GM12878 (cell line): Measurements from ENCODE around the gene FOSL1. TPM values are rescaled to one million over a fixed set of nuclear protein-coding genes. Genes with fewer than 3 reads are reported as not detected.

ENCODE experiments used
- ATAC-seq: fragments of 200-7000 bp; cut with Tn5 transposase; 3 replicates; pipeline ENCODE4 v1.9.1; 2020; ENCODE audit warnings: mild to moderate bottlenecking, moderate library complexity
- BruUV-seq: library from RNA; stranded (reverse); fragments of 400-500 nt; replicated peaks from 2 replicates; lab custom pipeline; 2021; lab: Mats Ljungman, UMichigan
- CTCF ChIA-PET: fragments of 300-600 bp; sonication (Branson Sonifier 250); formaldehyde crosslinking; extraction: SDS; loops from one replicate; lab custom pipeline; 2021; ENCODE audit warnings: inconsistent platforms; lab: Yijun Ruan, JAX
- POLR2A ChIA-PET: fragments of 350-600 bp; formaldehyde crosslinking; extraction: SDS; loops from one replicate; lab custom pipeline; 2021; ENCODE audit warnings: inconsistent platforms; lab: Charles Lee
- RAD21 ChIA-PET: fragments of 300-600 bp; sonication (Branson Sonifier 250); formaldehyde crosslinking; loops from one replicate; lab custom pipeline; 2023; ENCODE audit warnings: antibody characterized with exemption; ENCODE audit not compliant: unreplicated experiment; lab: Charles Lee
- SMC1A ChIA-PET: fragments of 300-600 bp; sonication (Branson Sonifier 250); formaldehyde crosslinking; loops from one replicate; lab custom pipeline; 2023; ENCODE audit not compliant: unreplicated experiment, uncharacterized antibody; lab: Charles Lee
- DNase-seq: peaks from one replicate; pipeline ENCODE4 v3.0.0-alpha.2; 2011; ENCODE audit warnings: low read depth, low spot score
- FAIRE-seq: peaks from 3 replicates; lab custom pipeline; 2011; peaks lifted over from hg19 to GRCh38; lab: Jason Lieb, UNC
- H2AFZ ChIP-seq: 2 replicates; pipeline ENCODE4 v1.6.0; 2011; ENCODE audit warnings: low read depth, low read length, control low read depth; ENCODE audit not compliant: control insufficient read depth
- H3K27ac ChIP-seq: 2 replicates; pipeline ENCODE4 v1.5.1; 2011; ENCODE audit warnings: control low read depth; ENCODE audit not compliant: control insufficient read depth, insufficient read depth
- H3K27me3 ChIP-seq, 2 experiments: replicated peaks in 1 of 2; 2 replicates each; pipeline versions ENCODE4 v1.6.0 to v1.6.1; 2011; ENCODE audit warnings: low read length in 1 of 2; ENCODE audit not compliant: control insufficient read depth in 2 of 2, insufficient read depth in 2 of 2
- H3K36me3 ChIP-seq, 2 experiments: 2 replicates each; pipeline ENCODE4 v1.5.1; 2011; ENCODE audit warnings: low read length in 1 of 2; ENCODE audit not compliant: control insufficient read depth in 2 of 2, insufficient read depth in 2 of 2
- H3K4me1 ChIP-seq: 2 replicates; pipeline ENCODE4 v1.6.1; 2011; ENCODE audit warnings: mild to moderate bottlenecking, low read length, moderate library complexity, mixed read lengths; ENCODE audit not compliant: control insufficient read depth, insufficient read depth
- H3K4me2 ChIP-seq: 2 replicates; pipeline ENCODE4 v1.6.0; 2011; ENCODE audit warnings: control low read depth; ENCODE audit not compliant: control insufficient read depth, insufficient read depth
- H3K4me3 ChIP-seq: fragments of 200-600 bp; sonication (generic); 2 replicates; pipeline ENCODE4 v1.5.1; 2016
- H3K79me2 ChIP-seq: 2 replicates; pipeline ENCODE4 v1.6.0; 2011; ENCODE audit warnings: low read length; ENCODE audit not compliant: control insufficient read depth, insufficient read depth
- H3K9ac ChIP-seq: 2 replicates; pipeline ENCODE4 v1.8.0; 2011; ENCODE audit warnings: low read length, control low read depth, mixed read lengths; ENCODE audit not compliant: control insufficient read depth, insufficient read depth
- H3K9me3 ChIP-seq: replicated peaks from 3 replicates; pipeline ENCODE4 v1.5.1; 2011; ENCODE audit warnings: mild to moderate bottlenecking, low read length; ENCODE audit not compliant: control insufficient read depth, insufficient read depth
- H4K20me1 ChIP-seq: 2 replicates; pipeline ENCODE4 v1.6.0; 2011; ENCODE audit not compliant: control insufficient read depth, insufficient read depth
- IKZF1 ChIP-seq: fragments of 450-650 bp; conservative IDR thresholded peaks from 2 replicates; pipeline ENCODE4 v1.6.1; 2017; ENCODE audit warnings: antibody characterized with exemption, mild to moderate bottlenecking
- MYC ChIP-seq: IDR thresholded peaks from 2 replicates; pipeline ENCODE4 v1.6.1; 2011; ENCODE audit warnings: mild to moderate bottlenecking, low read length, moderate library complexity, inconsistent platforms; ENCODE audit not compliant: insufficient read depth, insufficient replicate concordance, insufficient read length, severe bottlenecking
- PAX5 ChIP-seq: IDR thresholded peaks from 2 replicates; pipeline ENCODE4 v1.6.1; 2011; ENCODE audit warnings: low read depth, low read length, borderline replicate concordance
- POU2F2 ChIP-seq: IDR thresholded peaks from 3 replicates; pipeline ENCODE4 v1.6.1; 2011; ENCODE audit warnings: low read depth, mild to moderate bottlenecking, low read length, borderline replicate concordance
- RB1 ChIP-seq: fragments of 450-650 bp; formaldehyde crosslinking; IDR thresholded peaks from 2 replicates; pipeline ENCODE4 v1.6.1; 2017; ENCODE audit warnings: mild to moderate bottlenecking, borderline replicate concordance
- SPI1 ChIP-seq: IDR thresholded peaks from 2 replicates; pipeline ENCODE4 v1.6.1; 2011; ENCODE audit warnings: low read depth, mild to moderate bottlenecking, low read length, moderate library complexity, borderline replicate concordance; ENCODE audit not compliant: insufficient read depth
- TARDBP ChIP-seq: IDR thresholded peaks from 2 replicates; pipeline ENCODE4 v1.6.1; 2016; ENCODE audit warnings: borderline replicate concordance
- YY1 ChIP-seq: IDR thresholded peaks from 2 replicates; pipeline ENCODE4 v1.6.1; 2011; ENCODE audit warnings: low read depth, mild to moderate bottlenecking, low read length
- WGBS: methylation state at CpG from one replicate; pipeline ENCODE4 v1.1.6; 2016; ENCODE audit warnings: low lambda C conversion rate; ENCODE audit not compliant: insufficient replicate concordance, insufficient coverage; ENCODE audit errors: missing lambda C conversion rate; 5-methylcytosine and 5-hydroxymethylcytosine counted together
- in situ Hi-C: fragments of 300-500 bp; cut with MboI; formaldehyde crosslinking; loops from 9 replicates; pipeline ENCODE4 v1.14.3; 2018; ENCODE audit warnings: mixed read lengths
- intact Hi-C: fragments of 100-400 bp; cut with micrococcal nuclease; formaldehyde crosslinking; loops from one replicate; pipeline ENCODE4 v1.14.2; 2022; ENCODE audit not compliant: unreplicated experiment
- polyA plus RNA-seq, 11 experiments: library from polyadenylated mRNA; depleted of rRNA in 4 of 11; unstranded in 6 of 11; stranded (reverse) in 5 of 11; fragments of >200 nt; fragmentation: Nextera tagmentation in 4 of 11; fragmentation: Illumina TruSeq in 1 of 11; extraction: Ambion mirVana in 4 of 11; extraction: Trizol in 1 of 11; gene quantifications; 1 replicate in 1 of 11; 2 replicates in 10 of 11; pipeline versions ENCODE4 v1.2.1 to v1.2.3, GENCODE V29; 2011 to 2016; ENCODE audit warnings: inconsistent platforms in 2 of 11, missing spikeins in 2 of 11, low read depth in 1 of 11
- total RNA-seq, 4 experiments: library from RNA; depleted of rRNA in 3 of 4; stranded (reverse); fragments of >200 nt in 3 of 4; fragmentation: Illumina TruSeq in 1 of 4; extraction: Trizol in 1 of 4; gene quantifications; 2 replicates each; pipeline versions ENCODE4 v1.2.1 to v1.2.3, GENCODE V29; 2013 to 2021
- TF ChIP-seq, protein P1 (sequence below): fragments of 450-650 bp; IDR thresholded peaks from 2 replicates; pipeline ENCODE4 v1.6.1; 2018; ENCODE audit warnings: mild to moderate bottlenecking, low read depth, moderate library complexity; ENCODE audit not compliant: partially characterized antibody
- TF ChIP-seq, protein P2 (sequence below): IDR thresholded peaks from 2 replicates; pipeline ENCODE4 v1.6.1; 2012; ENCODE audit warnings: mild to moderate bottlenecking, low read depth, low read length
- TF ChIP-seq, protein P3 (sequence below): IDR thresholded peaks from 2 replicates; pipeline ENCODE4 v1.6.1; 2012; ENCODE audit warnings: low read depth, low read length, improper control_type of control experiment
- TF ChIP-seq, protein P4 (sequence below): fragments of 450-650 bp; IDR thresholded peaks from 2 replicates; pipeline ENCODE4 v1.6.1; 2016; ENCODE audit warnings: mild to moderate bottlenecking

The FOSL1 gene
- total and polyA plus RNA-seq, 10 of the 15 experiments (the other 5 are each of a cell fraction or from before 2014, with no cell fraction given): 0.82 to 5.4 (median 2.1) TPM

DNA sequence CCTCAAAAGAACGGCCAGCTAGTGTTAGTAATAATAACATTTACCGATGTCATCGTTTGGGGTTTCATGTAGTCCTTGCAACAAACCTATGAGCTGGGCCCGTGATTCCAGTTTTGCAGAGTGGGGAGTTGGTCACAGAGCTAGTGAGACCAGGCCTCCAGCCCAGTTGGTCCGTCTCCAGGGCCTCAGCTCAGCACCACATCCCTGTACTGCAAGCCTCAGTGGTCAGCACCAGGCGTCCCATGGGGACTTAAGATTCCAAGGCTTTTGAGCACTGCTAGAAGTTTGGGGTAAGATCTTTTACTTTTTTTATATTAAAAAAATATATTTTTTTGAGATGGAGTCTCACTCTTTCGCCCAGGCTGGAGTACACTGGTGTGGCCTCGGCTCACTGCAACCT, 44.0 kb upstream of the FOSL1 start (continued):
- TF ChIP-seq, protein P1, sequence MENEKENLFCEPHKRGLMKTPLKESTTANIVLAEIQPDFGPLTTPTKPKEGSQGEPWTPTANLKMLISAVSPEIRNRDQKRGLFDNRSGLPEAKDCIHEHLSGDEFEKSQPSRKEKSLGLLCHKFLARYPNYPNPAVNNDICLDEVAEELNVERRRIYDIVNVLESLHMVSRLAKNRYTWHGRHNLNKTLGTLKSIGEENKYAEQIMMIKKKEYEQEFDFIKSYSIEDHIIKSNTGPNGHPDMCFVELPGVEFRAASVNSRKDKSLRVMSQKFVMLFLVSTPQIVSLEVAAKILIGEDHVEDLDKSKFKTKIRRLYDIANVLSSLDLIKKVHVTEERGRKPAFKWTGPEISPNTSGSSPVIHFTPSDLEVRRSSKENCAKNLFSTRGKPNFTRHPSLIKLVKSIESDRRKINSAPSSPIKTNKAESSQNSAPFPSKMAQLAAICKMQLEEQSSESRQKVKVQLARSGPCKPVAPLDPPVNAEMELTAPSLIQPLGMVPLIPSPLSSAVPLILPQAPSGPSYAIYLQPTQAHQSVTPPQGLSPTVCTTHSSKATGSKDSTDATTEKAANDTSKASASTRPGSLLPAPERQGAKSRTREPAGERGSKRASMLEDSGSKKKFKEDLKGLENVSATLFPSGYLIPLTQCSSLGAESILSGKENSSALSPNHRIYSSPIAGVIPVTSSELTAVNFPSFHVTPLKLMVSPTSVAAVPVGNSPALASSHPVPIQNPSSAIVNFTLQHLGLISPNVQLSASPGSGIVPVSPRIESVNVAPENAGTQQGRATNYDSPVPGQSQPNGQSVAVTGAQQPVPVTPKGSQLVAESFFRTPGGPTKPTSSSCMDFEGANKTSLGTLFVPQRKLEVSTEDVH: no peak
- TF ChIP-seq, protein P2, sequence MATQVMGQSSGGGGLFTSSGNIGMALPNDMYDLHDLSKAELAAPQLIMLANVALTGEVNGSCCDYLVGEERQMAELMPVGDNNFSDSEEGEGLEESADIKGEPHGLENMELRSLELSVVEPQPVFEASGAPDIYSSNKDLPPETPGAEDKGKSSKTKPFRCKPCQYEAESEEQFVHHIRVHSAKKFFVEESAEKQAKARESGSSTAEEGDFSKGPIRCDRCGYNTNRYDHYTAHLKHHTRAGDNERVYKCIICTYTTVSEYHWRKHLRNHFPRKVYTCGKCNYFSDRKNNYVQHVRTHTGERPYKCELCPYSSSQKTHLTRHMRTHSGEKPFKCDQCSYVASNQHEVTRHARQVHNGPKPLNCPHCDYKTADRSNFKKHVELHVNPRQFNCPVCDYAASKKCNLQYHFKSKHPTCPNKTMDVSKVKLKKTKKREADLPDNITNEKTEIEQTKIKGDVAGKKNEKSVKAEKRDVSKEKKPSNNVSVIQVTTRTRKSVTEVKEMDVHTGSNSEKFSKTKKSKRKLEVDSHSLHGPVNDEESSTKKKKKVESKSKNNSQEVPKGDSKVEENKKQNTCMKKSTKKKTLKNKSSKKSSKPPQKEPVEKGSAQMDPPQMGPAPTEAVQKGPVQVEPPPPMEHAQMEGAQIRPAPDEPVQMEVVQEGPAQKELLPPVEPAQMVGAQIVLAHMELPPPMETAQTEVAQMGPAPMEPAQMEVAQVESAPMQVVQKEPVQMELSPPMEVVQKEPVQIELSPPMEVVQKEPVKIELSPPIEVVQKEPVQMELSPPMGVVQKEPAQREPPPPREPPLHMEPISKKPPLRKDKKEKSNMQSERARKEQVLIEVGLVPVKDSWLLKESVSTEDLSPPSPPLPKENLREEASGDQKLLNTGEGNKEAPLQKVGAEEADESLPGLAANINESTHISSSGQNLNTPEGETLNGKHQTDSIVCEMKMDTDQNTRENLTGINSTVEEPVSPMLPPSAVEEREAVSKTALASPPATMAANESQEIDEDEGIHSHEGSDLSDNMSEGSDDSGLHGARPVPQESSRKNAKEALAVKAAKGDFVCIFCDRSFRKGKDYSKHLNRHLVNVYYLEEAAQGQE: no peak
- no peak for TF ChIP-seq IKZF1
- no peak for TF ChIP-seq PAX5
- no peak for TF ChIP-seq YY1

DNA sequence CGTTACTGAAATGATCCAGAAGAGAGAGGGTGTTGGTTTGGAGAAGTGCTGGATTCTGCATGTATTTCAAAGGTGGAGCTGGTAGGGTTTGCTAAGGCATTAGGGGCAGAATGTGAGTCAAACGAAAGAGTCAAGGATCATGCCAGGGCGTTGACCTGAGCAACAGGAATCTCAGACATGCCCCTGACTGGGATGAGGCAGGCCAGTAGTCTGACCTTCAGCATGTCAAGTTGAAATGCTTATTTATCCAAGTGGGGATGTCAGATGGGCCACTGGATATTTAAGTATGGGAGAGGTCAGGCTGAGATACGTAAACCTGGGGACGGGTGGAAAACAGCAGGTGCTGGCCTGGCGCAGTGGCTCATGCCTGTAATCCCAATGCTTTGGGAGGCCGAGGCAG, 42.3 kb upstream of the FOSL1 start:
- Histone ChIP-seq H3K79me2 (no peaks in the 10 kb centered on the region), H3K9me3 (no peaks in the 10 kb centered on the region), H3K4me1 (peaks cover 8% of the 10 kb centered on the region), H3K36me3 (no peaks in the 10 kb centered on the region), H3K27me3 (no peaks in the 10 kb centered on the region), H3K9ac (no peak overlapping the region), H2AFZ (no peak overlapping the region), H3K4me2 (no peak overlapping the region), H3K27ac (no peak overlapping the region), H4K20me1 (no peaks in the 10 kb centered on the region), H3K4me3 (no peak overlapping the region)
- ChIA-PET CTCF (interaction anchor here (1.1 to 2.5 kb wide), 3 partner anchors 10 to 58 kb away, joined by 3 to 8 read pairs (median 6); no protein-coding TSS in a partner anchor), POLR2A (interaction anchor here (0.6 to 1.0 kb wide), 4 partner anchors 25 to 1085 kb away, joined by 3 to 7 read pairs (median 4); partner anchors contain the start of gene CCDC85B), SMC1A (interaction anchor here (2.0 kb wide), 1 partner anchor 14 kb away, joined by 8 read pairs; no protein-coding TSS in a partner anchor), RAD21 (no interaction called here)
- FAIRE-seq: no peak
- intact Hi-C loops: no loop called here
- no peak for DNase-seq
- ATAC-seq: no peak
- no TSS peak for BruUV-seq
- in situ Hi-C loops: no loop called here
- WGBS: 91% methylated on average over 7 of the region's 7 CpGs
- TF ChIP-seq RB1 (no peak), POU2F2 (no peak), SPI1 (no peak), MYC (no peak), TARDBP (no peak)
- TF ChIP-seq, protein P3, sequence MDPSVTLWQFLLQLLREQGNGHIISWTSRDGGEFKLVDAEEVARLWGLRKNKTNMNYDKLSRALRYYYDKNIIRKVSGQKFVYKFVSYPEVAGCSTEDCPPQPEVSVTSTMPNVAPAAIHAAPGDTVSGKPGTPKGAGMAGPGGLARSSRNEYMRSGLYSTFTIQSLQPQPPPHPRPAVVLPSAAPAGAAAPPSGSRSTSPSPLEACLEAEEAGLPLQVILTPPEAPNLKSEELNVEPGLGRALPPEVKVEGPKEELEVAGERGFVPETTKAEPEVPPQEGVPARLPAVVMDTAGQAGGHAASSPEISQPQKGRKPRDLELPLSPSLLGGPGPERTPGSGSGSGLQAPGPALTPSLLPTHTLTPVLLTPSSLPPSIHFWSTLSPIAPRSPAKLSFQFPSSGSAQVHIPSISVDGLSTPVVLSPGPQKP: no peak
- TF ChIP-seq, protein P4, sequence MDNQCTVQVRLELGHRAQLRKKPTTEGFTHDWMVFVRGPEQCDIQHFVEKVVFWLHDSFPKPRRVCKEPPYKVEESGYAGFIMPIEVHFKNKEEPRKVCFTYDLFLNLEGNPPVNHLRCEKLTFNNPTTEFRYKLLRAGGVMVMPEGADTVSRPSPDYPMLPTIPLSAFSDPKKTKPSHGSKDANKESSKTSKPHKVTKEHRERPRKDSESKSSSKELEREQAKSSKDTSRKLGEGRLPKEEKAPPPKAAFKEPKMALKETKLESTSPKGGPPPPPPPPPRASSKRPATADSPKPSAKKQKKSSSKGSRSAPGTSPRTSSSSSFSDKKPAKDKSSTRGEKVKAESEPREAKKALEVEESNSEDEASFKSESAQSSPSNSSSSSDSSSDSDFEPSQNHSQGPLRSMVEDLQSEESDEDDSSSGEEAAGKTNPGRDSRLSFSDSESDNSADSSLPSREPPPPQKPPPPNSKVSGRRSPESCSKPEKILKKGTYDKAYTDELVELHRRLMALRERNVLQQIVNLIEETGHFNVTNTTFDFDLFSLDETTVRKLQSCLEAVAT: no peak
